IMR-90 (cell line): ENCODE results near the gene COL12A1.

Experiments used
- CEBPB ChIP-seq: IDR thresholded peaks from 2 replicates; pipeline ENCODE4 v1.6.1; 2012; ENCODE audit warnings: low read depth, low read length, improper control_type of control experiment
- FOS ChIP-seq: fragments of 150-350 bp; IDR thresholded peaks from 2 replicates; pipeline ENCODE4 v1.6.1; 2016; ENCODE audit warnings: low read depth, low read length
- MAFK ChIP-seq: IDR thresholded peaks from 2 replicates; pipeline ENCODE4 v1.6.1; 2012; ENCODE audit warnings: low read depth, low read length, improper control_type of control experiment
- MAZ ChIP-seq: IDR thresholded peaks from 2 replicates; pipeline ENCODE4 v1.6.1; 2012; ENCODE audit warnings: low read depth, mild to moderate bottlenecking, low read length, improper control_type of control experiment, moderate library complexity, borderline replicate concordance
- MXI1 ChIP-seq: IDR thresholded peaks from 2 replicates; pipeline ENCODE4 v1.6.1; 2012; ENCODE audit warnings: low read depth, mild to moderate bottlenecking, low read length, moderate library complexity, borderline replicate concordance
- NFE2L2 ChIP-seq: fragments of 150-350 bp; IDR thresholded peaks from 2 replicates; pipeline ENCODE4 v1.6.1; 2016; ENCODE audit warnings: low read depth, mild to moderate bottlenecking, low read length
- POLR2A ChIP-seq: IDR thresholded peaks from 2 replicates; pipeline ENCODE4 v1.6.1; 2012; ENCODE audit warnings: mild to moderate bottlenecking, low read depth, low read length
- RAD21 ChIP-seq: IDR thresholded peaks from 2 replicates; pipeline ENCODE4 v1.6.1; 2012; ENCODE audit warnings: low read length, improper control_type of control experiment
- RCOR1 ChIP-seq: IDR thresholded peaks from 2 replicates; pipeline ENCODE4 v1.6.1; 2012; ENCODE audit warnings: mild to moderate bottlenecking, low read length, improper control_type of control experiment; ENCODE audit not compliant: insufficient replicate concordance
- SMC3 ChIP-seq: fragments of 150-350 bp; IDR thresholded peaks from 2 replicates; pipeline ENCODE4 v1.6.1; 2016; ENCODE audit warnings: low read depth, mild to moderate bottlenecking, antibody characterized with exemption, low read length, moderate library complexity
- TF ChIP-seq, protein P1 (sequence below): conservative IDR thresholded peaks from 2 replicates; pipeline ENCODE4 v1.5.1; 2012; ENCODE audit warnings: mild to moderate bottlenecking, low read depth, low read length, improper control_type of control experiment
- TF ChIP-seq, protein P2 (sequence below): fragments of 150-350 bp; IDR thresholded peaks from 2 replicates; pipeline ENCODE4 v1.6.1; 2017; ENCODE audit warnings: mild to moderate bottlenecking, antibody characterized with exemption, low read length, low read depth
- TF ChIP-seq, protein P3 (sequence below): fragments of 150-350 bp; IDR thresholded peaks from 2 replicates; pipeline ENCODE4 v1.6.1; 2016; ENCODE audit warnings: low read depth, mild to moderate bottlenecking, low read length, moderate library complexity, borderline replicate concordance

DNA sequence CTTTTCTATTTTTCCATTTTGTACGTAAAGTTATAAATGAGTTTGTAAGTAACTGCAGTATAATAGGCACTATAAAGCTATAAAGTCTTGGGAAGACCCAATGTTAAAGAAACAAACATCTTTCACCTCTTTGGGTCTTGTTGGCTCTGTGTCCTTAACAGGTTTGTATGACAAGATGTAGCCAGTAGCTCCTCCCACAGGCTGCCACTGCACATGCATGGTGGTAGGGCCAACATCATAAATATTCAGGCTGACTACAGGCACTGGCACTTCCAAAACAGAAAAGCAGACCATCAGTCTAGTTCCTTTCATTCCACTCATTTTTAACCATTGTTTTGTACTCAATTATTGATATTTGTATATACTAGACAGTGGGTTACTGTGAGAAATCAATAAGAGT lies 59.9 kb downstream of the COL12A1 start:
- TF ChIP-seq, protein P1, sequence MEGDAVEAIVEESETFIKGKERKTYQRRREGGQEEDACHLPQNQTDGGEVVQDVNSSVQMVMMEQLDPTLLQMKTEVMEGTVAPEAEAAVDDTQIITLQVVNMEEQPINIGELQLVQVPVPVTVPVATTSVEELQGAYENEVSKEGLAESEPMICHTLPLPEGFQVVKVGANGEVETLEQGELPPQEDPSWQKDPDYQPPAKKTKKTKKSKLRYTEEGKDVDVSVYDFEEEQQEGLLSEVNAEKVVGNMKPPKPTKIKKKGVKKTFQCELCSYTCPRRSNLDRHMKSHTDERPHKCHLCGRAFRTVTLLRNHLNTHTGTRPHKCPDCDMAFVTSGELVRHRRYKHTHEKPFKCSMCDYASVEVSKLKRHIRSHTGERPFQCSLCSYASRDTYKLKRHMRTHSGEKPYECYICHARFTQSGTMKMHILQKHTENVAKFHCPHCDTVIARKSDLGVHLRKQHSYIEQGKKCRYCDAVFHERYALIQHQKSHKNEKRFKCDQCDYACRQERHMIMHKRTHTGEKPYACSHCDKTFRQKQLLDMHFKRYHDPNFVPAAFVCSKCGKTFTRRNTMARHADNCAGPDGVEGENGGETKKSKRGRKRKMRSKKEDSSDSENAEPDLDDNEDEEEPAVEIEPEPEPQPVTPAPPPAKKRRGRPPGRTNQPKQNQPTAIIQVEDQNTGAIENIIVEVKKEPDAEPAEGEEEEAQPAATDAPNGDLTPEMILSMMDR, result no peak
- no peak for TF ChIP-seq POLR2A
- TF ChIP-seq RAD21, result no peak
- no peak for TF ChIP-seq CEBPB
- no peak for TF ChIP-seq SMC3
- no peak for TF ChIP-seq RCOR1
- TF ChIP-seq, protein P2, sequence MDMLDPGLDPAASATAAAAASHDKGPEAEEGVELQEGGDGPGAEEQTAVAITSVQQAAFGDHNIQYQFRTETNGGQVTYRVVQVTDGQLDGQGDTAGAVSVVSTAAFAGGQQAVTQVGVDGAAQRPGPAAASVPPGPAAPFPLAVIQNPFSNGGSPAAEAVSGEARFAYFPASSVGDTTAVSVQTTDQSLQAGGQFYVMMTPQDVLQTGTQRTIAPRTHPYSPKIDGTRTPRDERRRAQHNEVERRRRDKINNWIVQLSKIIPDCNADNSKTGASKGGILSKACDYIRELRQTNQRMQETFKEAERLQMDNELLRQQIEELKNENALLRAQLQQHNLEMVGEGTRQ, result no peak
- TF ChIP-seq MAFK, result no peak
- no peak for TF ChIP-seq MXI1
- TF ChIP-seq NFE2L2, result no peak
- TF ChIP-seq, protein P3, sequence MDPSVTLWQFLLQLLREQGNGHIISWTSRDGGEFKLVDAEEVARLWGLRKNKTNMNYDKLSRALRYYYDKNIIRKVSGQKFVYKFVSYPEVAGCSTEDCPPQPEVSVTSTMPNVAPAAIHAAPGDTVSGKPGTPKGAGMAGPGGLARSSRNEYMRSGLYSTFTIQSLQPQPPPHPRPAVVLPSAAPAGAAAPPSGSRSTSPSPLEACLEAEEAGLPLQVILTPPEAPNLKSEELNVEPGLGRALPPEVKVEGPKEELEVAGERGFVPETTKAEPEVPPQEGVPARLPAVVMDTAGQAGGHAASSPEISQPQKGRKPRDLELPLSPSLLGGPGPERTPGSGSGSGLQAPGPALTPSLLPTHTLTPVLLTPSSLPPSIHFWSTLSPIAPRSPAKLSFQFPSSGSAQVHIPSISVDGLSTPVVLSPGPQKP, result no peak
- TF ChIP-seq FOS, result no peak
- TF ChIP-seq MAZ, result no peak
